ENCODE measurements around the gene OPRD1.

GRCh38 chr1:28803662-28804061, 8.3 kb upstream of the OPRD1 start:
- TF ChIP-seq CTCF (IDR thresholded peaks at IDR 0.05) (no peak), TAF1 (IDR thresholded peaks at IDR 0.05; ENCODE audit: borderline replicate concordance, low read depth, low read length) (no peak)
